Activated CD4-positive, alpha-beta memory T cell treated with anti-CD3 and anti-CD28 coated beads, Interleukin-2, amount 10 ng/mL, durations not matched to agents 7 days and 5 days (primary cell): ENCODE results near the gene TAC3. TPM values are rescaled to one million over a fixed set of nuclear protein-coding genes. Genes with fewer than 3 reads are reported as not detected.

Experiments
- CTCF ChIA-PET: fragments of 350-600 bp; sonication (Branson Sonifier 250); formaldehyde crosslinking; loops from one replicate; lab custom pipeline; 2021; ENCODE audit warnings: antibody characterized with exemption, inconsistent platforms; lab: Charles Lee
- POLR2A ChIA-PET: fragments of 350-600 bp; sonication (Branson Sonifier 250); formaldehyde crosslinking; loops from one replicate; lab custom pipeline; 2021; ENCODE audit warnings: antibody characterized with exemption; lab: Charles Lee
- DNase-seq: peaks from one replicate; pipeline ENCODE4 v3.0.0-alpha.2; 2020
- H3K27ac Mint-ChIP-seq: one replicate; pipeline ENCODE4 v1.8.0; 2021; ENCODE audit warnings: mild to moderate bottlenecking, mixed read lengths
- H3K27me3 Mint-ChIP-seq: one replicate; pipeline ENCODE4 v1.8.0; 2021; ENCODE audit warnings: mixed read lengths
- H3K36me3 Mint-ChIP-seq: one replicate; pipeline ENCODE4 v1.8.0; 2021; ENCODE audit warnings: low read depth, mixed read lengths
- H3K4me1 Mint-ChIP-seq: one replicate; pipeline ENCODE4 v1.8.0; 2021; ENCODE audit warnings: mixed read lengths
- H3K4me3 Mint-ChIP-seq: one replicate; pipeline ENCODE4 v1.8.0; 2021; ENCODE audit warnings: mild to moderate bottlenecking, mixed read lengths
- H3K9me3 Mint-ChIP-seq: one replicate; pipeline ENCODE4 v1.8.0; 2021; ENCODE audit warnings: mixed read lengths
- total RNA-seq, 2 experiments: library from RNA; stranded (reverse); gene quantifications; one replicate each; pipeline ENCODE4 v1.2.3, GENCODE V29; 2021

TAC3 gene
- total RNA-seq, 2 experiments from 2014 or later, result not detected

DNA sequence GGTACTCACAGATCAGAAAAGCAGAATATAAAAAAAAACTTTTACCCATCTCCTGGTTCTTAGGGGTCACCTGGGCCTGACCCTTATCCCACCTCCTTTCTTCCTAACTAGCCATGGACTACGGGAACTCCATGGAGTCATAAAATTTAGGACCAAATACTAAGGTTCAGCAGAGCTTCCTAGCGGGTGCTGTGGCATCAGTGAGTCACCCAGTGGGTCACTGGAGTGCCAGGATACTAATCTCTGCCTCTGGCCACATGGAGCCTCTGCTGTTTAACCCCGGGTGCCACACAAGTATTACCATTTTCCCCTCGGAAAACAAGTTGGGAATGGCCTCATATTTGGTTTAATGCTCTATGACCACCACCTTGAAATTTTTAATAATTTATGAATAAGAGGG, 16.9 kb downstream of the TAC3 start:
- no peaks in the 10 kb centered on the region for H3K9me3 Mint-ChIP-seq
- H3K4me3 Mint-ChIP-seq, result no peak overlapping the region
- no peak for DNase-seq
- peaks cover 28% of the 10 kb centered on the region for H3K36me3 Mint-ChIP-seq
- ChIA-PET POLR2A (interaction anchor here (0.6 to 1.7 kb wide), 5 partner anchors 12 to 274 kb away, joined by 3 to 8 read pairs (median 3); partner anchors contain the start of genes NACA, PRIM1 and STAT6), CTCF (interaction anchor here (0.9 to 7.5 kb wide), 5 partner anchors 12 to 243 kb away, joined by 3 to 66 read pairs (median 7); partner anchors contain the start of gene STAT6)
- H3K27ac Mint-ChIP-seq, result peak overlapping the region; percentile 67
- H3K4me1 Mint-ChIP-seq, result peaks cover 39% of the 10 kb centered on the region
- no peaks in the 10 kb centered on the region for H3K27me3 Mint-ChIP-seq

DNA sequence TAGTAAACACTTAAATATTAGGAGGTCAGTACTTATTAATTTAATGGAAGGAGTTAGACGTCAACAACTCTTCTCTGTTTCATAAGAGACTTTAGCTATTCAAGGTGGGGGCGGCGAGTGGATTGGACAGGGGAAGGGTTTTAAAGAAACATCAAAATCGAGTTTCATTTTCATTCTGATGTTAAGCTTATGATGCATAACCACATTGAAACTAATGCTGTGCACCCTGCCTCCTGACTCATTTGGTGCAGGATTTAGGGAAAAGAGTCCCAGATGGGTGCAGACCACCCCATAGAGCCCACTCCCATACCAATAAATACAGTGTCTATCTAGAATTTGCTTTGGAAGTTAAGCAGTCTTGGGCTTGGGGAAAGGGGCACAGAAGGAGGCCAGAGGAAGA, 17.3 kb downstream of the TAC3 start:
- POLR2A ChIA-PET, result interaction anchor here (0.6 to 1.7 kb wide), 4 partner anchors 11 to 273 kb away, joined by 3 to 8 read pairs (median 4); partner anchors contain the start of genes NACA, PRIM1 and STAT6
- CTCF ChIA-PET, result interaction anchor here (0.7 to 7.5 kb wide), 6 partner anchors 11 to 242 kb away, joined by 3 to 66 read pairs (median 5); partner anchors contain the start of gene STAT6
- Mint-ChIP-seq H3K9me3 (no peaks in the 10 kb centered on the region), H3K4me1 (peaks cover 37% of the 10 kb centered on the region), H3K36me3 (peaks cover 23% of the 10 kb centered on the region), H3K4me3 (no peak overlapping the region), H3K27me3 (no peaks in the 10 kb centered on the region), H3K27ac (peak overlapping the region; percentile 67)
- peak; percentile 55 for DNase-seq

DNA sequence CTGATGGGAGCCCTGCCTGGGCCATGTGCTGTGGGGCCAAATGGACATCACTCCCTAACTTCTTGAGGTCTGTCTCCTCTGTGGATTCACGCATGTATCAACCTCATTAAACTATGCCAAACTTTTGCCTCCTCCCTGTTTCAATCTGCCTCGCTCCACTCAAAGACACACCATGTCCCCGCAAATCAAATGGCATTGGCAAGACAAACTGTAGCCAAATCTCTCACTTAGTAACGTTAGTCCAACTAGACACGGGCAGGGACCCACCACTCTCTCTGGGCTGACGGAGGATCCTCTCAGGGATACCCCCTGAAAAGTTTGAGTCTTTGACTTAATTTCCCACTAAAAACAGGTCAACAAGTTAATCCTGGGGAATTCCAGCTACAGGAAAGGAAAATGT, 18.0 kb downstream of the TAC3 start:
- H3K27ac Mint-ChIP-seq, result peak overlapping the region; percentile 16
- H3K4me3 Mint-ChIP-seq, result no peak overlapping the region
- DNase-seq, result no peak
- ChIA-PET POLR2A (interaction anchor here (0.9 to 1.7 kb wide), 3 partner anchors 11 to 247 kb away, joined by 3 to 8 read pairs (median 4); partner anchors contain the start of genes PRIM1 and STAT6), CTCF (interaction anchor here (0.6 to 7.5 kb wide), 7 partner anchors 11 to 318 kb away, joined by 3 to 66 read pairs (median 3); partner anchors contain the start of gene STAT6)
- peaks cover 35% of the 10 kb centered on the region for H3K4me1 Mint-ChIP-seq
- H3K36me3 Mint-ChIP-seq, result peaks cover 17% of the 10 kb centered on the region
- H3K27me3 Mint-ChIP-seq, result no peaks in the 10 kb centered on the region
- H3K9me3 Mint-ChIP-seq, result no peaks in the 10 kb centered on the region

DNA sequence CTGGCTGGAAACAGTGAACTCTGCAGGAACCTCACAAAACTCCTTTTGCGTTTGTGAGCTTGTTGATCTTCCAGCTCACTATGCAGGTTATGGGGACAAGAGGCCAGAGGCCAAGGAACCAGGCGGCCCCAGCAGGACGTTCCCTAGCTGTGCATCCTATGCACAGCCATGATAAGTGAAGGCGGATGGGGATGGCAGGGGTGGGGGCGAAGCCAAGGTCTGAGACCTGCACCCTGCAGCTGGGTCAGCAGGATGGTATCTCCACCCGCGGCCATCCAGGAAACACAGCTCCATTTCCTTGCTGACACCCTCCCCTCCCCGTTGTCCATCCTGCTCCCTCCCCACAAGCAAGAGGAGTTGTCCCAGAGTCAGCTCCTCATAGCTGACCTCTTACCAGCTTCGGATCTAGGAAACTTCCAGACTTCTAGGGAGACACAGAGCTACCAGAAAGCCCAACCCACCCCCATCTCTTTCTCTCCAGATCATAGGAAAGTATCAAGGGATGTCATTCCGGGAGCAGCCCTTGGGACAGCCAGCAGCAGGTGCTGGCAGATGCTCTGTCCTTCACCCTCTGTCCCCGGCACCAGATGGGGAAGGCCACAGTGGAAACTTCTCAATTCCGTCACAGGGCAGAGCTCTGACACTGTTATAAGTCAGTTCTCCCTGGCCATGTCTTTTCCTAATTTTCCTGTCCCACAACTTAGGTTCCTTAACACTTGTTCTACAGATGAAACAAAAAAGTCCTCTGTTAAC, 19.4 kb downstream of the TAC3 start:
- no peaks in the 10 kb centered on the region for H3K27me3 Mint-ChIP-seq
- H3K36me3 Mint-ChIP-seq, result peaks cover 9% of the 10 kb centered on the region
- H3K27ac Mint-ChIP-seq, result no peak overlapping the region
- ChIA-PET POLR2A (interaction anchor here (1.0 to 1.3 kb wide), 2 partner anchors 8 to 82 kb away, joined by 3 to 4 read pairs; partner anchors contain the start of gene NEMP1), CTCF (interaction anchor here (0.7 to 7.5 kb wide), 4 partner anchors 8 to 239 kb away, joined by 3 to 51 read pairs (median 3); no protein-coding TSS in a partner anchor)
- no peaks in the 10 kb centered on the region for H3K9me3 Mint-ChIP-seq
- peaks cover 35% of the 10 kb centered on the region for H3K4me1 Mint-ChIP-seq
- no peak for DNase-seq
- no peak overlapping the region for H3K4me3 Mint-ChIP-seq

DNA sequence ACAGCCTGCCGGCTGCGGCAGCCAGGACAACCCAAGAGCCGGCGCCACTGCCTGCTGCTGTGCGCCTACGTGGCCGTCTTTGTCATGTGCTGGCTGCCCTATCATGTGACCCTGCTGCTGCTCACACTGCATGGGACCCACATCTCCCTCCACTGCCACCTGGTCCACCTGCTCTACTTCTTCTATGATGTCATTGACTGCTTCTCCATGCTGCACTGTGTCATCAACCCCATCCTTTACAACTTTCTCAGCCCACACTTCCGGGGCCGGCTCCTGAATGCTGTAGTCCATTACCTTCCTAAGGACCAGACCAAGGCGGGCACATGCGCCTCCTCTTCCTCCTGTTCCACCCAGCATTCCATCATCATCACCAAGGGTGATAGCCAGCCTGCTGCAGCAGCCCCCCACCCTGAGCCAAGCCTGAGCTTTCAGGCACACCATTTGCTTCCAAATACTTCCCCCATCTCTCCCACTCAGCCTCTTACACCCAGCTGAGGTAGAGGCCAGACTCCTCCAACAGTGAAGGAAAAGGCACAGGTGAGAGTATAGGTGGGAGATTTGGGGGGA, 20.3 kb downstream of the TAC3 start:
- Mint-ChIP-seq H3K9me3 (no peaks in the 10 kb centered on the region), H3K27ac (no peak overlapping the region), H3K4me3 (no peak overlapping the region), H3K4me1 (peaks cover 38% of the 10 kb centered on the region), H3K36me3 (peaks cover 4% of the 10 kb centered on the region), H3K27me3 (no peaks in the 10 kb centered on the region)
- CTCF ChIA-PET, result no interaction called here
- DNase-seq, result no peak
- POLR2A ChIA-PET, result interaction anchor here (1.3 to 1.7 kb wide), 2 partner anchors 9 to 116 kb away, joined by 4 read pairs; no protein-coding TSS in a partner anchor

- H3K36me3 Mint-ChIP-seq, result peaks cover 3% of the 10 kb centered on the region
- H3K4me3 Mint-ChIP-seq, result no peak overlapping the region
- POLR2A ChIA-PET, result interaction anchor here (1.7 kb wide), 1 partner anchor 117 kb away, joined by 4 read pairs; no protein-coding TSS in a partner anchor
- no peak overlapping the region for H3K27ac Mint-ChIP-seq
- H3K27me3 Mint-ChIP-seq, result no peaks in the 10 kb centered on the region
- H3K4me1 Mint-ChIP-seq, result peaks cover 39% of the 10 kb centered on the region
- no peak for DNase-seq
- H3K9me3 Mint-ChIP-seq, result no peaks in the 10 kb centered on the region
- CTCF ChIA-PET, result no interaction called here
Observed at GRCh38 chr12:56995201-56995929, 21.0 kb downstream of the TAC3 start.

DNA sequence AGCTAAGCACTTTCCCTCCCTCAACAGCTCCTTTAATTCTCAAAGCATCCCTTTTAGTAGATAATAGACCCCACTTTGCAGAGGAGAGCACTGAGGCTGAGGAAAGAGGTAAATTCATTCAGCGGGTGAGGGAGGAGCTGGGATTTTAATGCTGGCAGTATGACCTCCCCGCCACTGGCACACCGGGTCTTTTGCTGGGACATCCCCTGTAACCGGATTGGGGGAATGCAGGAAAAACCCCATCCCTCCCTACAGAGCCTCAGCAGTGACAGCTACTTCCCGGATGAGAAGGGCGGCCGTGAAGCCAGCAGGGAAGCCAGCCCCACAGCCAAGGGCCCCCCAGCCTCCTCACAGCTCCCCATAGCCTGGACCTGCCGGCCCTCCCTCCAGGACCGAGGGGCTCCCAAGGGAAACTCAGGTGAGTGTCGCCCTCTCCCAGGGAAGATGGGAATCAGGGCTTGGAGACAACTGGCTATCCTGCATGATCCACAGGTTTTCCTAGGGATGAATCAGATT, 22.0 kb downstream of the TAC3 start:
- Mint-ChIP-seq H3K27me3 (no peaks in the 10 kb centered on the region), H3K27ac (no peak overlapping the region), H3K9me3 (no peaks in the 10 kb centered on the region), H3K4me1 (peaks cover 31% of the 10 kb centered on the region), H3K36me3 (peaks cover 3% of the 10 kb centered on the region), H3K4me3 (no peak overlapping the region)
- no peak for DNase-seq
- ChIA-PET CTCF (interaction anchor here (0.8 kb wide), 1 partner anchor 11 kb away, joined by 4 read pairs; no protein-coding TSS in a partner anchor), POLR2A (interaction anchor here (1.6 to 1.7 kb wide), 2 partner anchors 118 to 269 kb away, joined by 4 read pairs; partner anchors contain the start of gene NACA)

DNA sequence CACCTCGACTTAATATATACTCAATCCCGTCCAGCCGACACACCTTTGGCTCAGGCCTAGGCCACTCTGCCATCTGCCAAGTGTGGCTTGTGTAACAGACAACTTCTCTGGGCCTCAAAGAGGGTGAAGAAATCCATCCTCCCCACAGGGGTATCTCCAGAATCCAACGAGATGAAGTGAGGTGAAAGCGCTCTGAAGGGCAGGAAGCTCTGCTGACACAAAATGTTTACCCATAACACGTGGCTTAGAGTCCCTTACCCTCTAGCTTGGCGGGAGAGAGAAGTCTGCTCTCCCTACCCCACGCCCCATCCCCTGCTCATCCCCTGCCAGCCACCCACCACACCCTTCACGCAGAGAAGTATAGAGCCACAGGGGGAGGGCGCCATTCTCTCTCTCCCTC, 23.0 kb downstream of the TAC3 start:
- POLR2A ChIA-PET, result interaction anchor here (1.6 kb wide), 1 partner anchor 268 kb away, joined by 4 read pairs; the partner anchor contains the start of gene NACA
- Mint-ChIP-seq H3K4me3 (no peak overlapping the region), H3K27me3 (peaks cover 3% of the 10 kb centered on the region), H3K36me3 (peaks cover 3% of the 10 kb centered on the region), H3K27ac (no peak overlapping the region), H3K9me3 (no peaks in the 10 kb centered on the region), H3K4me1 (peaks cover 22% of the 10 kb centered on the region)
- CTCF ChIA-PET, result interaction anchor here (0.8 kb wide), 1 partner anchor 12 kb away, joined by 4 read pairs; no protein-coding TSS in a partner anchor
- no peak for DNase-seq

DNA sequence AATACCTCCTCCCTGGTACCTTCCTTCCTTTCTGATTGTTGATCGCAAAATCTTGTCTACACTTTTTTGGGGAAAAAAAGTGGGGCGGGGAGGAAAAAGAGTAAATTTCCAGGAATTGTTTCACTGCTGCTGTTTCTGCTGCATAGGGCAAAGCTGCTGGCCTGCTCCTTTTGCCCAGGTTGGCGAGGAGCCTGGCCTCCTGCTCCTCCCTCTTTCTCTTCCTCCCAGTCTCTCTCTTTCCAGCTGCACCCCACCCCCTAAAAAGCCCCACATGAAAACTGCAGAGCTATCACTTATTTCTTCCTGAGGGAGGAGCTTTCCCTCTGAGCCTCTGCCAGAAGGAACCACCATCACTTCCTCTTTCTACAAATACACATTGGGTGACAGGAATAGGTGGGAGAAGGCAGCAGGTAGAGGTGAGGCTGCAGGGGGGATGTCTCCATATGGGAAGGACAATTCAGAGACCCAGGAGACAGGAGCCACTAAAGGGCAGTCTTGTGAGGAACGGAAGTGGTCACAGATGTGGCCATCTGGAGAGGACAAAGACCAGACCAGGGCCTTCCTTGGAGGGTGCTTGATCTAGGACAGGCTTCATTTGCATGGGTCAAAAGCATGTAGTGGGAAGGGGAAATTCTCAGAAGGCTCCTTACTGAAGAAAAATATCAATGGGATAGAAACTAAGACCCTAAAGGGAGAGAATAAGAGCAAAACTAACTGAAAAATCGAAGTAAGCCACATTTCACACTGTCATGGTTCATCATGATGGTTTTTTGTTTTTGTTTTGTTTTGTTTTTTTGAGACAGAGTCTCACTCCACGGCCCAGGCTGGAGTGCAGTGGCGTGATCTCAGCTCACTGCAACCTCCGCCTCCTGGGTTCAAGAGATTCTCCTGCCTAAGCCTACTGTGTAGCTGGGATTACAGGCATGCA, 24.7 kb downstream of the TAC3 start:
- no peak overlapping the region for H3K4me3 Mint-ChIP-seq
- H3K9me3 Mint-ChIP-seq, result no peaks in the 10 kb centered on the region
- POLR2A ChIA-PET, result interaction anchor here (0.6 kb wide), 1 partner anchor 121 kb away, joined by 4 read pairs; no protein-coding TSS in a partner anchor
- CTCF ChIA-PET, result interaction anchor here (0.6 to 1.9 kb wide), 3 partner anchors 10 to 234 kb away, joined by 3 to 6 read pairs (median 5); no protein-coding TSS in a partner anchor
- no peak overlapping the region for H3K27ac Mint-ChIP-seq
- H3K36me3 Mint-ChIP-seq, result peaks cover 3% of the 10 kb centered on the region
- no peak for DNase-seq
- peaks cover 6% of the 10 kb centered on the region for H3K27me3 Mint-ChIP-seq
- H3K4me1 Mint-ChIP-seq, result peaks cover 23% of the 10 kb centered on the region

DNA sequence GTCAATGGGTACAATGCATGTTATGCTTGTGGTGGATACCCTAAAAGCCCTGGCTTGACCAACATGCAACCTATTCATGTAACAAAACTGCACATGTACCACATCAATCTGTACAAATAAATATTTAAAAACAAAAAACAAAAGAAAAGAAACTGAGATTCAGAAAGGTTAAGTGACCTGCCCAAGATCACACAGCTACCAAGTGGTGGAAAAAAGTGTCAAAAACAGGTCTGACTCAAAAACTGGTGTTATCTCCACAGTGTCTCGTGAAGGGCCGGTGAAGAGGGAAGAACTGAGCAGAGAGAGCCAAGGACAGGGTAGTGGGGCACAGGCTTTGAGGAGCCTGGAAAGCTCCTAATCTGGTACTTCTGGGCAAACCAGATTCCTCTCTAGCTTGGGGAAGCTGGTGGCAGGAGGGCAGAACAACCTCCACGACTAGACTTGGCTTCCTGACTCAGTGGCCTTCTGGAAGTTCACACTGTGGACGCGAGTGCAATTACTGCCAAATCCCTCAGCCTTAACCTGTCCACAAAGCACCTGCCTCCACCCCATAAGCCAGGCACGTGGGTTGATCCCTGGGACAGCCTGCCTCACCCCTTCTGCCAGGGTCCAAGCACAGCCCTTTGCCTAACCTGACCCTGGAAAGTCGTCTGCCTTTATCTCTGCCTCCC, 25.5 kb downstream of the TAC3 start:
- CTCF ChIA-PET, result interaction anchor here (0.8 to 1.9 kb wide), 3 partner anchors 11 to 233 kb away, joined by 3 to 6 read pairs (median 5); no protein-coding TSS in a partner anchor

More for the DNA sequence above, 25.5 kb downstream of the TAC3 start:
- no peaks in the 10 kb centered on the region for H3K9me3 Mint-ChIP-seq
- no peak overlapping the region for H3K27ac Mint-ChIP-seq
- H3K36me3 Mint-ChIP-seq, result no peaks in the 10 kb centered on the region
- peaks cover 25% of the 10 kb centered on the region for H3K4me1 Mint-ChIP-seq
- no peak for DNase-seq
- H3K4me3 Mint-ChIP-seq, result no peak overlapping the region
- peaks cover 6% of the 10 kb centered on the region for H3K27me3 Mint-ChIP-seq
- POLR2A ChIA-PET, result interaction anchor here (0.6 kb wide), 1 partner anchor 121 kb away, joined by 4 read pairs; no protein-coding TSS in a partner anchor
